Measurements from ENCODE around the gene TMPRSS12.
"Not testable (repeated sequence)": the region's sequence is repeated elsewhere in the genome, so short reads cannot be mapped to it uniquely, and the experiment has no call there.

The TMPRSS12 gene

GRCh38 chr12:50926932-50927331 lies 84.2 kb downstream of the TMPRSS12 start:
- not testable (repeated sequence) for DNase-seq (ENCODE audit: low read depth)

DNA sequence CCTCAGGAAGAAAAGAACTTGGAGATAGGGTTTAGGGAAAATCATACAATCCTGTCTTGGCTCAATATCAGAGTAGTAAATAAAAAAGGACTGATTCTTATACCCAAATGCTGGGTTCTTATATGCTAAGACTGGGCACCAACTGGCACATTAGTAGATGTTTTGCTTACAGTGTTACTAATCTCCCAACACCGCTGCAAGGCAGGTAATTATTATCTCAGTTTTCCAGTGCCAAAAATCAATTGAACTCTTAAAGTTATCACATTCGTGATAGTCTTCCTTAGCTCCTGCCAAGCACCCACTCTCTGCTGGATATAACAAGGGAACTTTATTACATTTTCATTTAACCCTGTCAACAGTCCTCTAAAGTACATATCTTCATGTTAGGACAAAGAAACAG lies 84.6 kb downstream of the TMPRSS12 start:
- no peak for DNase-seq (ENCODE audit: low read depth)

GRCh38 chr12:50927766-50928224 lies 85.1 kb downstream of the TMPRSS12 start:
- no peak for DNase-seq (ENCODE audit: low read depth)

GRCh38 chr12:50928392-50928791 lies 85.7 kb downstream of the TMPRSS12 start:
- DNase-seq (ENCODE audit: low read depth): no peak

- DNase-seq (ENCODE audit: low read depth): no peak
Measured at GRCh38 chr12:50929831-50930230, 87.1 kb downstream of the TMPRSS12 start.

- not testable (repeated sequence) for DNase-seq (ENCODE audit: low read depth)
Measured at GRCh38 chr12:50930477-50930876, 87.8 kb downstream of the TMPRSS12 start.

GRCh38 chr12:50932787-50933280 lies 90.1 kb downstream of the TMPRSS12 start:
- DNase-seq (ENCODE audit: low read depth): no peak

GRCh38 chr12:50933459-50934124 lies 90.9 kb downstream of the TMPRSS12 start:
- no peak for DNase-seq (ENCODE audit: low read depth)

- DNase-seq (ENCODE audit: low read depth): no peak
Measured at GRCh38 chr12:50934371-50934851, 91.7 kb downstream of the TMPRSS12 start.

DNA sequence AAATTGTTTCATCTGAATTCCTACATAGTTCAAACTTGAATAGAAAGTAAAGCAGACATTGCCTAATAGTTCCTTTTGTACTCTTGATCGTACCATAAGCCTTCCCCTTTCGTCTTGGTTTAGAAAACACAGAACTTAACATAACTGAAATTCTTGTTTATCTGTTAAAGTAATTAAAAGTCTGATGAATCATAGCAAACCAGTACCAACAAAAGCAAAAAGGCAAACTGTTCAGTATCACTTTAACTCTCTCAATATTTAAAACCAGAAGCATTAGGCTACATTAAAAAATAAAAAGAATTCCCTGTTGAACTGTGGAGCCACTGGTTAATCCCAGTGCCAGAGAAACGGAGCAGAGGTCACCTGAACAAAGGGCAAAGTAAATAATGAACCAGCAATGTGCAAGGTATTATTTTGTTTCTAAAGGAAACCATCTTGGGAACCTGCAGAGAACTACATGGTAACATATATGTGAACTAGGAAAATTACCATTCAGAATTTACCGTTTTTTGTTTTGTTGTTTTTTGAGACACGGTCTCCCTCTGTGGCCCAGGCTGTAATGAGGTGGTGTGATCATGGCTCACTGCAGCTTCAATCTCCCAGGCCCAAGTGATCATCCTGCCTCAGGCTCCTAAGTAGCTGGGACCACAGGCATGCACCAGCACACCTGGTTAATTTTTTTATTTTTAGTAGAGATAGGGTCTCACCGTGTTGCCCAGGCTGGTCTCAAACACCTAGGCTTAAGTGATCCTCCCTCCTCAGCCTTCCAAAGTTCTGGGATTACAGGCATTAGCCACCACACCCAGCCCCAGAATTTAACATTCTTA lies 92.5 kb downstream of the TMPRSS12 start:
- no peak for DNase-seq (ENCODE audit: low read depth)

DNA sequence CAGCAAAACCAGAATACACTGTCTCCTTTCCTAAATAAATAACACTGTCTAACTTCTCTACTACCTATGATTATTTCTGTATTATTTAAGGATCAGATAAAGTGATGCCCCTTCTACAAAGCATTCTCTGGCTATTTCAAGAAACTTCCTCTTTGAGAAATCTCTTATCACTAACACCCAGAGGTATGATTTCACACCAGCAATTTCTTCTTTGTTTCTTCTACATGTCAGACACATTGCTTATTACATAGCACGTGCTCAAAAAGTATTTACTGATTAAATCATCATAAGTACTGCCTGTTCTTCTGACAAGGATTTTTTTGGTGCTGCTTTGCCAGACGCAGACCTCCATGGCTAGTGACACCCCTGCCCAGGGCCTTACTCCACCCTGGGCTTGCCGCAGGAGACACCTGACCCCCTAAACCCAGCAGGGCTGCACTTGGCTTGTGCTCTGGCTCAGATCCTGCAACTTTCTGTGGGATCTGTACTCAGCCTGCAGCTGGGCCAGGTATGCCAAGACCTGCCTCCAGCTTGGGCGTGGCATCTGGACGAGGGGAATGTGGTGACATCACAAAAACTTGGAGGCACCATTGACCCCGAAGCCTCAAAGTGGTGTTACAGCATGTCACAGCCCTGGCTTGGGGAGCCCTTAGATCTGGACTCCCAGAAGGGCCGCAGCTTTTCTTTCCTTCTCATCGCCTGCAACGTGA lies 94.2 kb downstream of the TMPRSS12 start:
- DNase-seq (ENCODE audit: low read depth): no peak
